ENCODE data around the gene FATE1.

DNA sequence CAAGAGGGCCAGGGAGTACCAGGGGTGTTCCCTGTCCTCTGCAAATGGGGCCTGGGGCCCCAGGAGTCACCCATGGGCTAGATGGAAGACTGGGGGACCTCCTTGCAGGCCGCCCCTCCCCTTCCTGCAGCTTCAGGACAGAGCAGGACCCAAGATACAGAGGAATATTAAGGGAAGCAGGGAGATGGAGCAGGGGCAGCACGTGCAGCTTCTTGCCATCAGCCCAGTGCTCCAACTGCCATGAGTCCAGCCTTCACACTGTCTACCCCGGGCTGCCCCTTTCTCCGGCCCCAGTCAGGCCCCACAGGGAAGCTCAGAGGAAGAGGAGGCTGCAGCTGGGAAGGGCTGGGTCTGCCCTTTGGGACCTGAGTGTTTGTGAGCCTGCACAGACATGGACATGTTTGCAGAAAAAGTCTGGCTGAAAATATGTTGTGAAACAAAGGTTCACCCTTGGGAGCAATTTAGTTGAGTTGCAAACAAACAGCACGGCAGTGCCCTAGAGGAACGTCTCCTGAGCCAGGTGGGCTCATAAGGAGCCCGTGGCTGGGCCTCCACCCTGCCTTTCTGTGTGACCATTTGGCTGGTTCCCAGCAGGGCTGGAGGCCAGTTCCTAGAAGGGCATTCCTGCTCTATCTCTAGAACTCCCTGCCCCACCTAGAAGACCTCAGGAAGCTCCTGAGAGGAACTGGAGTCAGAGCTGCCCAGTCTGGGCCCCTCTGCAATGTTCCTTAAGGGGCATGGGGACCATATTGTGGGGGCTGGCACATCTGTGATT is 8.9 kb downstream of the FATE1 start:
- TF ChIP-seq EZH2 (IDR thresholded peaks at IDR 0.05; ENCODE audit: low read length, unreplicated experiment) (no peak), EZH2phosphoT487 (IDR thresholded peaks at IDR 0.05; ENCODE audit: borderline replicate concordance, low read length) (no peak)
- TF ChIP-seq, protein P1, sequence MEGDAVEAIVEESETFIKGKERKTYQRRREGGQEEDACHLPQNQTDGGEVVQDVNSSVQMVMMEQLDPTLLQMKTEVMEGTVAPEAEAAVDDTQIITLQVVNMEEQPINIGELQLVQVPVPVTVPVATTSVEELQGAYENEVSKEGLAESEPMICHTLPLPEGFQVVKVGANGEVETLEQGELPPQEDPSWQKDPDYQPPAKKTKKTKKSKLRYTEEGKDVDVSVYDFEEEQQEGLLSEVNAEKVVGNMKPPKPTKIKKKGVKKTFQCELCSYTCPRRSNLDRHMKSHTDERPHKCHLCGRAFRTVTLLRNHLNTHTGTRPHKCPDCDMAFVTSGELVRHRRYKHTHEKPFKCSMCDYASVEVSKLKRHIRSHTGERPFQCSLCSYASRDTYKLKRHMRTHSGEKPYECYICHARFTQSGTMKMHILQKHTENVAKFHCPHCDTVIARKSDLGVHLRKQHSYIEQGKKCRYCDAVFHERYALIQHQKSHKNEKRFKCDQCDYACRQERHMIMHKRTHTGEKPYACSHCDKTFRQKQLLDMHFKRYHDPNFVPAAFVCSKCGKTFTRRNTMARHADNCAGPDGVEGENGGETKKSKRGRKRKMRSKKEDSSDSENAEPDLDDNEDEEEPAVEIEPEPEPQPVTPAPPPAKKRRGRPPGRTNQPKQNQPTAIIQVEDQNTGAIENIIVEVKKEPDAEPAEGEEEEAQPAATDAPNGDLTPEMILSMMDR (conservative IDR thresholded peaks at IDR 0.05; ENCODE audit: low read depth, low read length), result no peak

Measured in PC-3 (cell line).